GM19452 (cell line): Measurements from ENCODE around the gene GORASP1.

Experiments
- ATAC-seq: cut with Tn5 transposase; IDR thresholded peaks from one replicate; pipeline ENCODE4 v1.9.1; 2021; ENCODE audit not compliant: unreplicated experiment

GORASP1 gene

DNA sequence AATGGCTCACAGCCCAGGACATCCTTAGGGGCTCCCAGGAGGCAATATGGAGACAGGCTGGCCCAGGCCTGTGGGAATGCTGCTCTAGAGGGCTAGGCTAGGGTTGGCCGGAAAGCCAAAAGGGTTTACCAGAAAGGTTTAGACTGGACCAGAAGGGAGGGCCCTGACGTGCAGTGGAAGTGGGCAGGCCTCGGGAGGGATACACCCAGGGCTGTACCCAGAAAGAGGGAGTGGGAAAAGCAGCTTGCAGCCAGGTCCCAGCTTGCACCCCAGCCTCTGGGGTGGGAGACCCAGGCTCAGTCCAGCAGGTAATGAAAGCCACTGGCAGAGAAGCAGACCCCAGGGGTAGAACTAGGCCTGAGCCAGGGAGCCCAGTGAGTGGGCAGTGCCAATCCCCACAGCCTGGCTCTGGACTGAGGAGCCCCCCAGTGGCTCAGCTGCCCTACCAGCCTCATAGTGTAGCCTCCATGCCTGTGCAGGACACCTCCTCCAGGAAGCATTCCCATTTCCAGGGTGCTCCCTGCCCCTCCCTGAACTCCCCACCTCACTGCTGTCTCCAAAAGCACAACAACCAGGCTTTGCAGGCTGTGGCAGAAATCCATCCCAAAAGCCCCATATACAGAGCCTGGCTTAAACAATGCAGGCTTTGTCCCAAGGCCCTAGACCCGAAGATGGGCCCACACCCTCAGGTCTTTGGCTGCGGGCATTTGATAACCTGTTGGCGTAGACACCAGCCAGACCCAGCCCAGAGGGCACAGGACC is 3.5 kb downstream of the GORASP1 start:
- no peak for ATAC-seq

DNA sequence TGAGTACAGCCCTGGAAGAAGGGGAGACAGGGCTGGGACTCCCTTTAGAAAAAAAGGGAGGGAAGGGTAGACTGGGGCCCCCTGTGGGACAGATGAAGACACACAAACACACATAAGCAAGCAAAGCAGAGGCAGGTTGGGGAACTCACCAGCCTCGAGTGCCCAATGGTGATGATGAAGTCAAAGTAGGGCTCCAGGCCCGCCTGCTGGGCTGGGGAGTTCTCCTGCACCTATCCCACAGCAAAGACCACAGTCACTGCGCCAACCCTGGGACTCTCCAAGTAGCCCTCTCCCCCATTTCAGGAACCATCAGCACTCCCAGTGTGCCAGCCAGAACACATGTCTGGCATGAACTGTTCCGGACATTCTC is 4.1 kb downstream of the GORASP1 start:
- ATAC-seq = no peak

DNA sequence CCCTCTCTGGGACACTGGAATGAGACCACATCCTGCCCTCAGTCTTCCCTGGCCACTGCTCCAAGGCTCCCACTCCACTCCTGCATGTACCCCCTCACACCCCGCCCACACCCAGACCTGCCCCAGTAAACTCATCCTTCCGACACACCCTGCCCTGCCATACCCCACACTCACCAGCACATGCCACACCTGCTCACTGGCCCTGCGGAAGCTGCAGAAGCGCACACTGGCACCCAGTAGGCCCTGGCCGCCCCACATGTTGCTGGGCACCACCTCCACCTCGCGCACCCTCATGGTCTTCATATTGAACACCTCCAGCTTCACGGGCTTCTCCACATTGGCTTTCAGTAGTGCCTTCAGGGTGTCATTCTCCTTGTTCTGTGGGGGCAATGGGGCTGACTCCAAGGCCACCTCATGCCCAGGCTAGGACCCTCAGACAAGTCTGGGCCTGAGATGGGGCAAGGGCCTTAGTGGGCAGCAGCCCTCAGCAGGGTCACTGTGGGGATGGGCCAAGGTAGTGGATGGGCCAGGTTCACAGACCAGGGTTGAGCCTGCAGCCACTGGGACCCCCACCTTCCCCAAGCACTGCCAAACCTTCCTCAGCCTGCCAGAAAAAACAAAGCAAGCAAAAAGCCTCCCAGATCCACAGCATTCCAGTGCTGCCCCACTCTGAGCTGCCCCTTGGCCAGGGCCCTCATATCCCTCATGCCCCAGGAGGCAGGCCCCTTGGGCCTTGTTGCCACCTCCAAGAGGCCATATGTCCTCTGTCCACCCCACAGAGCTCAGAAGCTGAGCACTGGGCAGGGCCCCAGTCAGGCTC is 4.7 kb downstream of the GORASP1 start:
- ATAC-seq = no peak

DNA sequence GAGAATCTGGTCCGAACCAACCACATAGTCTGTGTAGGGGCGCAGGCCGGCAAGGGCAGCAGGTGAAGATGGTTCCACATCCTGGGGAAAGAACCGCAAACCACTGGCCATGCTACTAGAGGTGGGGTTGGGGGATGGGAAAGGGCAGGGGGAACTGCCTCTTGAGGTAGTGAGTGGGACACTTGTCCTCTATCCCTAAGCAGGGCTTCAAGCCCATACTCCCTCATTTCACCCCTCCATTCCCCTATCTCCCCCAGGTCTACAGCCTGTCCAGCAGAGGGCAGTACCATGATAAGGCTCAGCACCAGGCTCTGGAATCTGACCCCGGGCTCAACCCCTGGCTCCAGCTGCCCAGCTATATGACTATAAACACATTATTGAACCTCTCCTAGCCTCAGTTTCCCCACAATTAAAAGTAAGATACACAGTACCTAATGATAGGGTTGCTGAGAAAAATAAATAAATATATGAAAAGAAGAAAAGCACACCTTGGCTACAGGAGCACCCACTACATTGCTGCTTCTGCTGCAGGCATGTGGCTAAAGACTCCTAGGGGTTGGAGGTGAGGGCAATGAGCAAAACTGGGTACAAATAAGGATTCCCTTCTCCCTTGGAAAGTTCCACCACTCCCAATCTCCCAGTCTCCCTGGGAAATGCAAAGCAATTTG is 6.3 kb downstream of the GORASP1 start:
- peak; percentile 62 for ATAC-seq

DNA sequence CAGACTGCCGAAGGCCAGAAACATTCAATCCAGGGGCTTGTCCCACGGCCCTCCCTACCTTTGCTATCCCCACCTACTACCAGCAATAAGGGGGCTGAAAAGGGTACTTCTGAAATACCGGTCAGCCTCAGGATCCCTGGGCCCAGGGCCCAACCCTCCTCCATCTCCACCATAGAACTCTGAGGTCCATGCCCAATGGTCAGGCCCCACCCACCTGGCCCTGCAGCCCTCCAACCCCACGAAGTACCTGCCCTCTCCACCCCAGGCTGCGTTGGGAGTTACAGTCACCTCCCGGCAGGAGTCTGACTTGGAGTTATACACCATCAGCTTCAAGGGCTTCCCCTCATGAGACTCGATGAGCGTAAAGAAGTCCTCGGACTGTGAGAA is 6.9 kb downstream of the GORASP1 start:
- ATAC-seq = no peak

DNA sequence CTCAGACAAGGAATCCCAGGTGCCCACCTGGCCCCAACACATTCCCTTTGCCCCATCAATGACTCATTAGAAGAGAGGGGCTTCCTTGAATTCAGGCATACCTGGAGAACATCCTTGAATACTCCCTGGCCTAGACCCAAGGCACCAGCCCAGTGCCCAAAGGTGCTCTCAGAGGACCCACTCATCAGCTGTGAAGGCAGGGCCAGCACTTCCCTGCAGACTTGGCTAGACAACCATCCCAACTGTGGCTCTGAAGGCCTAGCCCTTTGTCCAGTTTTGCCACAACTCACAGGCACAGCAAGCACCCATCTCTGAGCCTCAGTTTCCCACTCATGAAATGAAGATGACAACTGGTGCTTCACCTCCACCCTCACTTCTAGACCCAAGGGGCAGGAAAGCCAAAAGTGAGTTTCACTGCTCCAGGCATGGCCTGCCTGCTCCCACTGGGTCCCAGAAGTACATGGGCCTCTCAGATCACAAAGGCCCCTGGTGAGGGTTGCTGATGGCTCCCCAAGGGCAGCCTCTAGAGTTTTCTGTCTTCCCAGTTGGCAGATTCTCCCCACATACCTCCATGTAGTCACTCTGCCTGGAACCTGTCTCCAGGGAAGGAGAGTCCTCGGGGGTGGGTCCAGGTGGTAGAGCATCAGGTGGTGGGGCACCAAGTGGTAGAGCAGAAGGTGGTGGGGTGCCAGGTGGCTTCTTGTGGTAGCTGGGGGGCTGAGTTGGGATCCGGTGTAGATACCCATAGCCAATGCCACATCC is 7.5 kb downstream of the GORASP1 start:
- no peak for ATAC-seq

DNA sequence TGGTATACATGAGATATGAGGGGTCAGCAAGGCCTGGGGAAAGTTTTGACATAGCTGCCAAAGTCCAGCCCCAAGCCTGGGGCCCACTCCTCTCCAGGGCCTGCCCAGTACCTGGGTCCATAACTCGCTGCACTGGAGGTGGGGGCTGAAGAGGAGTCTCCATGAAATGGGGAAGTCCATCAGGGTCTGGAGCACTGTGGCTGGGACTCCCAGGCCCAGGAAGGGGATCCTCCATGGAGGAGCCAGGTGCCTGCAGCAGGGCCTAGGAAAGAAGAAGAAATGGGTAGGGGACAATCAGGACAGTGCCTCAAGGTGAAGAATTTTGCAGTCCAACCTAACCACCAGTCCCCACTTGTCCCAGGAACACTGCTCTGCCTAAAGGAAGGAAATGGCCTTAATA is 8.2 kb downstream of the GORASP1 start:
- ATAC-seq = no peak

DNA sequence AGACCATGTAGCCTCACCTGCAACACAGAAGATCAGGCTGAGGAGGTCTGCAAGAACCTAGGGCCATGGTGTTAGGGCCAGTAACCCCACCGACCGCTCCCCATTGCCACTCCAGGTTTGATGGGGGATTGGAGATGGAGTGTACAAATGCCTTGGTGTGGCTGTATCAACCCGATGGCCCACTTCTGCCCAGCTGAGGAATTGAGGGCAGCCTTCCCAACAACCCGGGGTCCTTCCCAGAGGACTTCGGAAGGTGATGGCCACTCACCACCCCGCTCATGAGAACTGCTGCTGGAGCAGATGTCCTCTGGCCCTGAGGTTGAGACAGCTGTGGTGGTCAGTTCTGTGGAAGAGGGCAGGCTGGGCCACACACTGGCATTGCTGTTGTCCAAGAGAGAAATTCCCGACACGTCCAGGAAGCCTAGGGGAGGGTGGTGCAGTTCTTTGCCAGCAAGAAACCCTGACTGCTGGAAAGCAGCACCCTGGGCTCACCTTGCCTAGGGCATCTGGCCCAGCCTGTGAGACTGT is 8.9 kb downstream of the GORASP1 start:
- ATAC-seq = no peak

DNA sequence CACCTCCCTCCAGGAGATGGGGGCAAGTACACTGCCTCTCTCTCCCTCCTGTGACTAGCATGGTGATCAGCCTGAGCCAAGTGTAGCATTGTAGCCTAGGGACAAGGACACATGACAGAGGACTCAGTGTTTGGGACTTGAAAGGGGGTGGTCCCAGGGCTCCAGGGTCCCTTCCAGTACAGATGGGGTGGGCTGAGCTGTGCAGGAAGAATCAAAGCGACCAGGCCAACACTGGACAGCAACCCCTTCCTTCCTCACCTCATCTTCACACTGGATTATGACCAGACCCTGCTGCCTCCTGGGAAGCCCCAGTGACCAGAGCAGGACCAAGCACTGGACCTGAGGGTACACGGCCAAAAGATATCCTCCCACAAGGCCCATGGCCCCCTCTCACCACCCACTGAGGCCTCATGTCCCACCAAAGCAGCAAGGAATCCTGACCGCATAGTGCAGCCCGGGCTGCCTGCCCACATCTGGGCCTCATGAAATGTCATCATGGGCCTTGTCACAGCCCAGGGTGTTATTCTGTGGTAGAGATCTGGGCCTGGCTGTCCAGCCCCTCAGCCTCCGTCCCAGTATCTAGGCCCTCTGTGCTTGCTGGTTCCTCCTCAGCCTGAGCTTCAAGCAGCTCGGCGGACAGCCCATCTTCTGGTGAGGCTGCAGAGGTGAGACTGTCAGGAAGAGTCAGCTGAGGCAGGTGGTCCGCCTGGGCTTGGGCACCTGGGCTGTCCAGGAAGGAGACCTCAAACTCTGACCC is 9.5 kb downstream of the GORASP1 start:
- ATAC-seq = no peak

DNA sequence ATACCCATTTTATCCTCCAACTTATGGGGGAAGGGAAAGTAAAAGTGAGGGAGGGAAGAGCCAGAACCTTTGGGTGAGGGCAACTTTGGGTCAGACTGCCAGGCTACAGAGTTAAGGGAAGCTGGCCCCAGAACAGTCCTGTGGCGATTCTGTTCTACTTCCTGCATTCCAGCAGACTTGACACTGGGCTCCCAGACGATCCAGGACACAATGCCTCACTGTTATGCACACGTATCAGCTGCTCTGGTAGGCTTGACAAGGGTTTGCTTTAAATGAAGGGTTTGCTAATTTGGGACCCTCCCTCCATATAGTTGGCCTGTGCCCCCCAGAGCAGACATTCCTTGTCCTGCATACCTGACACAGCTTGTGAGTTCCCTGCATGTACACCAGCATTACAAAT is 10.7 kb downstream of the GORASP1 start:
- no peak for ATAC-seq

DNA sequence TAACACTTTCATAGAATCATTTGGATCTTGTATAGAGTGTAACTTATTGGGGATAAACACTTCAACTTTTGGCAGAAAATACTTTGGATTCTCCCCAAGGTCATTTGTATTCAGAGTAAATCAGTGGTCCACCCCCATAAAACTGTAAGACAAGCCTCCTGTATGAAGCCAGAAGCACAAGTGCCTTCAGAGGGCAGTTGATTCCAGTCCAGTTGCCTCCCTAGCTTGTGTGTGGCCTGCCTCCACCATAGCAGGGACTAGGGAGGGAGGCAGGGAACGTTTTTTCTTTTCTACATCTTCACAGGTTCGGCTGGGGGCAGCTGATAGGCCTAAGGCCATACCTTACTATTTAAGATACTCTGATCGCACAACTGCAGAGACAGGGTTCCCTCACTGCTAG is 11.6 kb downstream of the GORASP1 start:
- no peak for ATAC-seq

DNA sequence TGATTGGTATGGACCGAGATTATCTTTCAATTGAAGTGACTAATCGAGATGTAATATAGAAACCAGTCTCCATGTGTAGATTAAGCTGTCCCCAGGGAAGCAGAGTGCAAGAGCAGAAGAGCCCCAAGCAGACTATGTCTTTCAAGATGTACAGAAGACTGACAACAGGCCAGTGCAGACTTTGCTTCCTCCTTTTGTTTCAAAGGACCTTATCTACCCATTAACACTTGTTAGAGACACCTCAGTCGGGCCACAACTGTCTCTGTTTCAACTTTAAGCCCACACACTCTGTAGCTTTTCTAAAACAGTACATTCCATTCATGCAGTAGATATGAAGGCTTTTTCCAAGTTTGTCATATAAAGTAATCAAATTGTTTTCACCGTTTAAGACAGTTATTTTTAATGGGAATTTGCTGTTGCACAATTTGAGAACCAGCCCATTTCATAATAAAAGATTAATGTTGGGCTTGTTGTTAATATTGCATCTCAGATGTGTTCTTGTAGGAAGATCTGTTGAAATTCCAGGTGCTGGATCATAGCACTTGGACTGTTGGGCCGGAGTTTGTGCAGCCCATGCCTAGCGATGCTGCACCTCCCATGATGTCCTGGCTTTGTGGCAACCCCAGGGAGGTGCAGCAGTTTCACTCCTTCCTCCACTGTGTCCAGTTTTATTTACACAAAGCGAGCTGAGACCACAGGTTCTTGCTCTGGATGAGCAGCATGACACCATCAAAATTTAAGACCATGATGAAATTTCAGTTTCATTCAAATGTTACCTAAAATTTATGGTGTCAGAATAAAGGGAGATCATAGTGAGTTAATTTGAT is 12.4 kb downstream of the GORASP1 start:
- ATAC-seq = no peak

DNA sequence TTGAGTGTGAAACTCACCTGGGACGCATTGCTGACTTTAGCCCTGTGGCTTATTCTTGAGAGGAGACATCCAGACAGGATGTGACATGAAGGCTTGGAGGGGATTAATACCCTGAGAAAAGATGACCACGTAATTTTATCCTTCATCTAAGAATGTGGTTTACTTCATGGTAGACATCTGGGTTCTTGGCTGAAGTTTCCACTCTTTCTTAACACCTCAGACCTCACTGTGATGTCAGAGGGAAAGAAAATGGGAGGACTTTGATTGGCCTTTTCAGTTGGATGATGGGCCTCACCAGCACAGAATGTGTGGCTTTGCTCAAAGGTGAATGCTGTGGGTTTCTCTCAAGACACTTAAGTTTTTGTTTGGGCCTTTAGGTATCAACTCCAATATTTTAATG is 16.5 kb downstream of the GORASP1 start:
- no peak for ATAC-seq

DNA sequence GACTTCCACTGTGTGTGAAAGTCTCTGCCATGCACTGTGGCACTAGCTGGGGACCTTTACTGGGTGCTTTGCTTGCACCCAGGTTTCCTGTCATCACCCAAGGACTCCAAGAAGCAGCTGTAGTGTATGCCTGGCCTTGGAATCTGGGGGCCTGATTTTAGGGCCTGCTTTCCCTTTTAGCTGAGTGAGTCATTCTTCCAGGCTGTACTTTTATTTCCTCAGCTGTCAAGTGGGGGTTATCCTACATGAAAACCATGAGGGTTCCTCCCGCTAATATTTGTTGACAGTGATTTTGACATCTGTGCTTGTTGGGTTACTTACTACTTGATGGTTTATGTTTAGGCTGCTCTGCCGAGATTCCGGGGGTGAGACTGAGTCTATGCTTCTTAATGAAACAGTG is 18.5 kb downstream of the GORASP1 start:
- ATAC-seq = no peak

DNA sequence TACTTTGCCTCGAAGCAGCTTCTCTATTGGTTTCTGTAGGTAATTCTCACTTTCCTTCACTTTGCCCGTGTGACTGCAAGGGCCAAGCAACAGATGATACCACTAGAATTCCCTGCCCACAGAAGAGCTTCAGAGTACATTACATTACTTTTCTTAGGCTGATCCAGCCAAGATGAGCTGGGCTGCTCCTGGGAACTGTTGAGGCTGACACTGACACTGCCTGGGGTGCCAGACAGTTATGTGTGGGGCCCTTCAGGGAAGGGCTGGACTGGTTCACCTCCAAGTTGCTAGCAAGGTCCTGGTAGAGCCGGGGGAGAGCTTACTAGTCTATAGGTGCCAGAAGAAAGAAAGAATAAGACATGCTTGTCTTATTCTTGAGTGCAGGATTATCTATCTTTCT is 19.0 kb downstream of the GORASP1 start:
- no peak for ATAC-seq

DNA sequence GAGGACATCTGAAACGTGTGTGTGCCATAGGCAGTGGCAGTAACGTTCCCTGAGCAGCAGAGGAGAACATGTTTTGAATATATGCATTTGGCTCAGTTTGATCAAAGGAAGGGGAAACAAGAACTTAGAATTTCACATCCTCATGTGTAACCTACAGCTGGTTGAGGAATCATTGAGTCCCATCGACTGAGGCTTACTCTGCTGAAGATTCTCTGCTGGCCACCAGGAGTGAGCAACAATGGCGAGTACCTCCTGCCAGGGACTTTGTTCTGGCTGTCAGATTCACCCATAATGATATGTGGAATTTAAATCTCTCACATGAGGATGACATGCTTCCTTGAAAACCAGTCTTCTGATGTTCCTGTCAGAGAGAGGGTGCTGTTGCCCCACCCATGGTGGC is 21.3 kb downstream of the GORASP1 start:
- no peak for ATAC-seq

DNA sequence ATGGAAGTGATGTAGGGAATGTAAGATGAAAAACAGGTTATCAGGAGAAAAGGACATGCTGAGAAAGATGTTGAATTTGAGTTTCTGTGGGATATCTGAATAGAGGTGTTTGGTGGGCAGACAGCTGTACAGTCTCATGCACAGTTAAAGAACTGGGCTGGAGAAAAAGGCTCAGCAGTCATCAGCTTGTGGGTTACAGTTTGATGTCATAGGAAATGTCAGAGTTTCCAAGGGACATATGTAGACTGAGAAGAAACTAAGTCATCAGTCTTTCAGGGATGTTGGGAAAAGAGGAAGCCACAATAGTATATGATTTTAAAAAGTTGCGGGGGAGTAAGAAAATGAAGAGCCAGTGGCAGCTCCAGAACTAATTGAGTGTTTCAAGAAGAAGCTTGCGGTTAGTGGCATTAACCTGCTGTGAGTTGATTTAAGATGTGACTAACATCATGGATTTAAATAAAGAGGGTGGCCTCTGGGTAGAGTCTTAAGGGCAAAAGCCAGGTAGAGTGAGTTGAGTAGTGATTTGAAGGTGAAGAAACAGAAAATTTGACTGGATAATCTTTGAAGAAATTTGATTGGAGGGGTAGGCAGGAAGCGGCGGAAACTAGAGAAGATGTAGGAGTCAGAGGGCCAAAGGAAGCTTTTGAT is 24.6 kb downstream of the GORASP1 start:
- ATAC-seq = no peak

DNA sequence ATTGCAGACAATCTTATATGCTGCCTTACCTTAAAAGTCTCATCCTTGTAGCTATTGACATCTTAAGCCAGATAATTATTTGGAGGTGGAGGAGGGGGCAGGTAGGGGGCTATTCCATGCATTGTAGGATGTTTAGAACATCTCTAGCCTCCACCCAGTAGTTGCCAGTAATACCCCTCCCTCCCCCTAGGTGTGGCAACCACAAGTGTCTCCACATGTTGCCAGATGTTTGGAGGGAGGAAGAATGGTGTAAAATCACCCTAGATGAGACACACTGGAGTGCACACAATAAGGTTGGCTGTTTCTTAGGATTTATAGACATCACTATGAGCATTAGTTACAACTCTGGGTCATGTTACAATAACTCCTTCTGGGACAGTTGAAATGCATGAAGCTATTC is 27.4 kb downstream of the GORASP1 start:
- ATAC-seq = no peak

DNA sequence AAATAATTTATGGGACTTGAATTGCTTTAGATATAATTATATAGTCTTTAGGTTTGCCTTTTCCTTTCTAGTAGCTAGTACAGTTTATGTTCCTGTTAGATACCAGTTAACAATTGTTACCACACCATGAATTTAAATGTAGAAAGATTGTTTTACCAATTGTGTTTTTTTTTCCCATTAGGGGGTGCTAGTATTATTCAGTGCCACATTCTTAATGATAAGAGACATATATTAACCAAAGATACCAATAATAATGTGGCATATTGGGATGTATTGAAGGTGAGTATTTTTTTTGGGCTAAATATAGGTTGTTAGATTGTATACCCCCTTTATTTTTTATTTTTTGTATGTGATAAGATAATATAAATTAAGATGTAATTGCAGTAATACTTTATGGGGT is 27.9 kb downstream of the GORASP1 start:
- no peak for ATAC-seq
